ENCODE results near the gene ZCCHC8.
"Not testable (repeated sequence)": the region's sequence is repeated elsewhere in the genome, so short reads cannot be mapped to it uniquely, and the experiment has no call there.

ZCCHC8 gene

DNA sequence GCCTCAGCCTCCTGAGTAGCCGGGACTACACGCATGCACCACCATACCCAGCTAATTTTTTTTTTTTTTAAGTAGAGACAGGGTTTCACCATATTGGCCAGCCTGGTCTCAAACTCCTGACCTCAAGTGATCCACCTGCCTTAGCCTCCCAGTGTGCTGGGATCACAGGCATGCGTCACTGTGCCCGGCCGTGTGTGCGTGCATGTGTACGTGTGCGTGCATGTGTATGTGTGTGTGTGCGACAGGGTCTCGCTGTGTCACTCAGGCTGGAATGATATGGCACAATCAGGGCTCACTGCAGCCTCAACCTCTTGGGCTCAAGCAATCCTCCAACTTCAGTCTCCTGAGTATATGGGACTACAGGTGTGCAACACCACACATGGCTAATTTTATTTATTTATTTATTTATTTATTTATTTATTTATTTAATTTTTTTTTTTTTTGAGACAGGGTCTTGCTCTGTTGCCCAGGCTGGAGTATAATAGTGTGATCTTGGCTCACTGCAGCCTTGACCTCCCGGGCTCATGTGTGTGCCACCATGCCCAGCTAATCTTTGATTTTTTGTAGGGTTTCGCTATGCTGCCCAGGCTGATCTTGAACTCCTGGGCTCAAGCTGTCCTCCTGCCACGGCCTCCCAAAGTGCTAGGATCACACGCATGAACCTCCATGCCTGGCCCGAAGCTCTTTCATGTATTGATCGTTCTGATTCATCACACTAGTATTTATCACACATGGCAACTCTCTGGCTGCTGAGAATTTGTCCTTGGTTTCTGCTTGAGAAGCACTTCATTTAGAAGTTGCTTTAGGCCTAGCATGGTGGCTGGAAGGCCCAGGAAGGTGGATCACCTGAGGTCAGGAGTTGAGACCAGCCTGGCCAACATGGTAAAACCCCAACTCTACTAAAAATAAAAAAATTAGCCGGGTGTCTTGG is 42.4 kb downstream of the ZCCHC8 start:
- 93 to 95% methylated on average over 17 of the region's 17 CpGs for WGBS, 2 experiments

GRCh38 chr12:122457627-122458026 is 43.1 kb downstream of the ZCCHC8 start:
- H3K27me3 ChIP-seq (ENCODE audit: control insufficient read depth, insufficient read depth, low read length, poor library complexity, severe bottlenecking): no peaks in the 10 kb centered on the region
- H3K4me3 ChIP-seq (ENCODE audit: insufficient read depth, low read depth, low read length): no peak overlapping the region
- H3K36me3 ChIP-seq (ENCODE audit: control insufficient read depth, insufficient read depth, low read length): no peaks in the 10 kb centered on the region
- H3K9me3 ChIP-seq (ENCODE audit: control insufficient read depth, low read length): no peaks in the 10 kb centered on the region
- WGBS, 2 experiments: 81 to 89% methylated on average over 2 of the region's 2 CpGs
- no peaks in the 10 kb centered on the region for H3K4me1 ChIP-seq (ENCODE audit: control insufficient read depth, insufficient read depth, low read length)
- H3K27ac ChIP-seq (ENCODE audit: insufficient read depth, low read depth, low read length, poor library complexity, severe bottlenecking): no peak overlapping the region

More for the DNA sequence above, 42.4 kb downstream of the ZCCHC8 start:
- Histone ChIP-seq H3K4me3 (ENCODE audit: insufficient read depth, low read depth, low read length) (no peak overlapping the region), H3K4me1 (ENCODE audit: control insufficient read depth, insufficient read depth, low read length) (no peaks in the 10 kb centered on the region), H3K27me3 (ENCODE audit: control insufficient read depth, insufficient read depth, low read length, poor library complexity, severe bottlenecking) (no peaks in the 10 kb centered on the region), H3K27ac (ENCODE audit: insufficient read depth, low read depth, low read length, poor library complexity, severe bottlenecking) (no peak overlapping the region), H3K36me3 (ENCODE audit: control insufficient read depth, insufficient read depth, low read length) (no peaks in the 10 kb centered on the region), H3K9me3 (ENCODE audit: control insufficient read depth, low read length) (no peaks in the 10 kb centered on the region)

- Histone ChIP-seq H3K9me3 (ENCODE audit: control insufficient read depth, low read length) (no peaks in the 10 kb centered on the region), H3K27ac (ENCODE audit: insufficient read depth, low read depth, low read length, poor library complexity, severe bottlenecking) (no peak overlapping the region), H3K36me3 (ENCODE audit: control insufficient read depth, insufficient read depth, low read length) (no peaks in the 10 kb centered on the region), H3K4me1 (ENCODE audit: control insufficient read depth, insufficient read depth, low read length) (no peaks in the 10 kb centered on the region), H3K27me3 (ENCODE audit: control insufficient read depth, insufficient read depth, low read length, poor library complexity, severe bottlenecking) (no peaks in the 10 kb centered on the region), H3K4me3 (ENCODE audit: insufficient read depth, low read depth, low read length) (no peak overlapping the region)
- WGBS, 2 experiments: 77 to 80% methylated on average over 6 of the region's 6 CpGs
These were observed 46.0 kb downstream of the ZCCHC8 start for GRCh38 chr12:122454739-122455138.

GRCh38 chr12:122454250-122454721 is 46.4 kb downstream of the ZCCHC8 start:
- Histone ChIP-seq H3K4me1 (ENCODE audit: control insufficient read depth, insufficient read depth, low read length) (no peaks in the 10 kb centered on the region), H3K9me3 (ENCODE audit: control insufficient read depth, low read length) (no peaks in the 10 kb centered on the region), H3K27me3 (ENCODE audit: control insufficient read depth, insufficient read depth, low read length, poor library complexity, severe bottlenecking) (no peaks in the 10 kb centered on the region), H3K36me3 (ENCODE audit: control insufficient read depth, insufficient read depth, low read length) (no peaks in the 10 kb centered on the region), H3K27ac (ENCODE audit: insufficient read depth, low read depth, low read length, poor library complexity, severe bottlenecking) (no peak overlapping the region), H3K4me3 (ENCODE audit: insufficient read depth, low read depth, low read length) (no peak overlapping the region)
- 92 to 95% methylated on average over 12 of the region's 12 CpGs for WGBS, 2 experiments

GRCh38 chr12:122452701-122453285 is 47.9 kb downstream of the ZCCHC8 start:
- no peak overlapping the region for H3K4me3 ChIP-seq (ENCODE audit: insufficient read depth, low read depth, low read length)
- WGBS, 2 experiments: 89 to 92% methylated on average over 10 to 11 of the region's 11 CpGs
- H3K27me3 ChIP-seq (ENCODE audit: control insufficient read depth, insufficient read depth, low read length, poor library complexity, severe bottlenecking): no peaks in the 10 kb centered on the region
- no peaks in the 10 kb centered on the region for H3K9me3 ChIP-seq (ENCODE audit: control insufficient read depth, low read length)
- H3K27ac ChIP-seq (ENCODE audit: insufficient read depth, low read depth, low read length, poor library complexity, severe bottlenecking): no peak overlapping the region
- H3K4me1 ChIP-seq (ENCODE audit: control insufficient read depth, insufficient read depth, low read length): no peaks in the 10 kb centered on the region
- H3K36me3 ChIP-seq (ENCODE audit: control insufficient read depth, insufficient read depth, low read length): no peaks in the 10 kb centered on the region

DNA sequence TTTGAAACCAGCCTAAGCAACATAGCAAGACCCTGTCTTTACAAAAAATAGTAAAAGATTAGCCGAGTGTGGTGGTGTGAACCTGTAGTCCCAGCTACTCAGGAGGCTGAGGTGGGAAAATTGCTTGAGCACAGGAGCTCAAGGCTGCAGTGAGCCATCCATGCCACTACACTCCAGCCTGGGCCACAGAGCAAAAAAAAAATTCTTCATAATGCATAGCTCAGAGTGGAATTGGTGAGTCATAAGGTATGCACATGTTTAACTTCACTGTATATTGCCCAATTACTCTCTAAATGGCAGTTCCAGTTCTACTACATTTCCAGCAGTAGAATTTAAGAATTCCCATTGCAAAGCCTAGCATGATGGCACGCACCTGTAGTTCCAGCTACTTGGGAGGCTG is 51.4 kb downstream of the ZCCHC8 start:
- Histone ChIP-seq H3K4me3 (ENCODE audit: insufficient read depth, low read depth, low read length) (no peak overlapping the region), H3K27ac (ENCODE audit: insufficient read depth, low read depth, low read length, poor library complexity, severe bottlenecking) (no peak overlapping the region), H3K4me1 (ENCODE audit: control insufficient read depth, insufficient read depth, low read length) (no peaks in the 10 kb centered on the region), H3K9me3 (ENCODE audit: control insufficient read depth, low read length) (no peaks in the 10 kb centered on the region), H3K36me3 (ENCODE audit: control insufficient read depth, insufficient read depth, low read length) (no peaks in the 10 kb centered on the region), H3K27me3 (ENCODE audit: control insufficient read depth, insufficient read depth, low read length, poor library complexity, severe bottlenecking) (no peaks in the 10 kb centered on the region)
- WGBS, 2 experiments: 92 to 99% methylated on average over 2 of the region's 2 CpGs

- 91 to 94% methylated on average over 2 to 3 of the region's 3 CpGs for WGBS, 2 experiments
- H3K9me3 ChIP-seq (ENCODE audit: control insufficient read depth, low read length); H3K36me3 ChIP-seq (ENCODE audit: control insufficient read depth, insufficient read depth, low read length); H3K4me3 ChIP-seq (ENCODE audit: insufficient read depth, low read depth, low read length); H3K4me1 ChIP-seq (ENCODE audit: control insufficient read depth, insufficient read depth, low read length); H3K27me3 ChIP-seq (ENCODE audit: control insufficient read depth, insufficient read depth, low read length, poor library complexity, severe bottlenecking); H3K27ac ChIP-seq (ENCODE audit: insufficient read depth, low read depth, low read length, poor library complexity, severe bottlenecking): not testable (repeated sequence)
These were observed 52.9 kb downstream of the ZCCHC8 start for GRCh38 chr12:122447825-122448224.

DNA sequence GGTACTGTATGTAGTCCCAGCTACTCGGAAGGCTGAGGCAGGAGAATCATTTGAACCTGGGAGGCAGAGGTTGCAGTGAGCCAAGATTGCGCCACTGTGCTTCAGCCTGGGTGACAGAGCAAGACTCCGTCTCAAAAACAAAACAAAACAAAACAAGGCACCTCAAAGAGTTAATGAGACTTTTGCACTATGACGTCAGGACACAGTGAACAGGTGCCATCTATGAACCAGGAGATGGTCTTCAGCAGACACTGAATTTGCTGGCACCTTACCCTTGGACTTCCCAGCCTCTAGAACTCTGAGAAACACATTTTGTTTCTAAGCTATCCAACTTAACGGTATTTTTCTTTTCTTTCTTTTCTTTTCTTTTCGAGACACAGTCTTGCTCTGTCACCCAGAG is 54.3 kb downstream of the ZCCHC8 start:
- H3K4me1 ChIP-seq (ENCODE audit: control insufficient read depth, insufficient read depth, low read length); H3K4me3 ChIP-seq (ENCODE audit: insufficient read depth, low read depth, low read length); H3K36me3 ChIP-seq (ENCODE audit: control insufficient read depth, insufficient read depth, low read length); H3K27me3 ChIP-seq (ENCODE audit: control insufficient read depth, insufficient read depth, low read length, poor library complexity, severe bottlenecking); H3K27ac ChIP-seq (ENCODE audit: insufficient read depth, low read depth, low read length, poor library complexity, severe bottlenecking); H3K9me3 ChIP-seq (ENCODE audit: control insufficient read depth, low read length): not testable (repeated sequence)
- WGBS, 2 experiments: 80 to 82% methylated on average over 6 of the region's 6 CpGs

- not testable (repeated sequence) for H3K27ac ChIP-seq (ENCODE audit: insufficient read depth, low read depth, low read length, poor library complexity, severe bottlenecking); H3K27me3 ChIP-seq (ENCODE audit: control insufficient read depth, insufficient read depth, low read length, poor library complexity, severe bottlenecking); H3K4me1 ChIP-seq (ENCODE audit: control insufficient read depth, insufficient read depth, low read length); H3K36me3 ChIP-seq (ENCODE audit: control insufficient read depth, insufficient read depth, low read length); H3K4me3 ChIP-seq (ENCODE audit: insufficient read depth, low read depth, low read length); H3K9me3 ChIP-seq (ENCODE audit: control insufficient read depth, low read length)
- 78 to 83% methylated on average over 5 of the region's 5 CpGs for WGBS, 2 experiments
These were observed 56.7 kb downstream of the ZCCHC8 start for GRCh38 chr12:122444071-122444470.

DNA sequence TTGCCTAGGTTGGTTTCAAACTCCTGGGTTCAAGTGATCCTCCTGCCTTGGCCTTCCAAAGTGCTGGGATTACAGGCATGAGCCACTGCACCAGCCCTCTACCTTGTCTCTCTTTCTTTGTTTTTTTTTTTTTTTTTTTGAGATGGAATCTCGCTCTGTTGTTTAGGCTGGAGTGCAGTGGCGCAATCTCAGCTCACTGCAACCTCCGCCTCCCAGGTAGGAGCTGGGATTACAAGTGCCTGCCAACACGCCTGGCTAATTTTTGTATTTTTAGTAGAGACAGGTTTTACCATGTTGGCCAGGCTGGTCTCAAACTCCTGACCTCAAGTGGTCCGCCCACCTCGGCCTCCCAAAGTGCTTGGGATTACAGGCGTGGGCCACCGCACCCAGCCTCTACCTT is 61.9 kb downstream of the ZCCHC8 start:
- not testable (repeated sequence) for H3K4me3 ChIP-seq (ENCODE audit: insufficient read depth, low read depth, low read length); H3K9me3 ChIP-seq (ENCODE audit: control insufficient read depth, low read length); H3K27ac ChIP-seq (ENCODE audit: insufficient read depth, low read depth, low read length, poor library complexity, severe bottlenecking); H3K27me3 ChIP-seq (ENCODE audit: control insufficient read depth, insufficient read depth, low read length, poor library complexity, severe bottlenecking); H3K4me1 ChIP-seq (ENCODE audit: control insufficient read depth, insufficient read depth, low read length); H3K36me3 ChIP-seq (ENCODE audit: control insufficient read depth, insufficient read depth, low read length)
- 94 to 97% methylated on average over 8 of the region's 8 CpGs for WGBS, 2 experiments
